T-helper 1 cell treated with Interleukin-12 subunit alpha and Interleukin-12 subunit beta and Interleukin-4 antibody, amounts not matched to agents 30 μg/mL and 1 μg/mL, for 36 hours (primary cell): ENCODE measurements around the gene SIRT3.

Experiments used
- H3K27ac Mint-ChIP-seq: one replicate; pipeline ENCODE4 v1.8.0; 2021; ENCODE audit warnings: mild to moderate bottlenecking, mixed read lengths
- H3K27me3 Mint-ChIP-seq: one replicate; pipeline ENCODE4 v1.8.0; 2021; ENCODE audit warnings: low read depth, mixed read lengths
- H3K36me3 Mint-ChIP-seq: one replicate; pipeline ENCODE4 v1.8.0; 2021; ENCODE audit warnings: low read depth, mixed read lengths
- H3K4me1 Mint-ChIP-seq: one replicate; pipeline ENCODE4 v1.8.0; 2021; ENCODE audit warnings: low read depth, mixed read lengths
- H3K4me3 Mint-ChIP-seq: one replicate; pipeline ENCODE4 v1.8.0; 2021; ENCODE audit warnings: mild to moderate bottlenecking, moderate library complexity, mixed read lengths
- H3K9me3 Mint-ChIP-seq: one replicate; pipeline ENCODE4 v1.8.0; 2021; ENCODE audit warnings: mixed read lengths

SIRT3 gene

GRCh38 chr11:208917-209260, 27.3 kb downstream of the SIRT3 start:
- Mint-ChIP-seq H3K4me3 (peak overlapping the region; percentile 91), H3K27me3 (no peaks in the 10 kb centered on the region), H3K4me1 (peaks cover 27% of the 10 kb centered on the region), H3K27ac (peak overlapping the region; percentile 97), H3K9me3 (no peaks in the 10 kb centered on the region), H3K36me3 (peaks cover 25% of the 10 kb centered on the region)

- peak overlapping the region; percentile 97 for H3K27ac Mint-ChIP-seq
- H3K36me3 Mint-ChIP-seq = peaks cover 29% of the 10 kb centered on the region
- H3K4me3 Mint-ChIP-seq = peak overlapping the region; percentile 91
- no peaks in the 10 kb centered on the region for H3K9me3 Mint-ChIP-seq
- H3K27me3 Mint-ChIP-seq = no peaks in the 10 kb centered on the region
- H3K4me1 Mint-ChIP-seq = peaks cover 26% of the 10 kb centered on the region
These were observed 27.8 kb downstream of the SIRT3 start for GRCh38 chr11:208181-208916.

DNA sequence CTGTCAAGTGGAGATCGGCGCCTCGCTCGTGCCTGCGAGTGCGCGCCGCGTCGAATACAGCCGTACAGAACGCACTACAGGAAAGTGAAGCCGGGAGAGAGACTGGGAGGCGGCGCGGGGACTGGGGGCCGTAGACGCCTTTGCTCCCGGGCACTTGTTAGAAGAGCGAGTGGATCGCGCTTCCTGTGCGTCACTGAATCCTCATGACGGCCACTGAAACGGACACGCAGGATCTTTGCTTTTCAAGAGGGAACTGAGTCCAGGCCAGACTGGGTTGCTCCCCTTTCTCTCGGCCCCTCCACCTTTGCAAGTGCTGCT, 28.3 kb downstream of the SIRT3 start:
- no peaks in the 10 kb centered on the region for H3K27me3 Mint-ChIP-seq
- peak overlapping the region; percentile 97 for H3K27ac Mint-ChIP-seq
- peaks cover 29% of the 10 kb centered on the region for H3K36me3 Mint-ChIP-seq
- H3K4me3 Mint-ChIP-seq = peak overlapping the region; percentile 91
- no peaks in the 10 kb centered on the region for H3K9me3 Mint-ChIP-seq
- peaks cover 27% of the 10 kb centered on the region for H3K4me1 Mint-ChIP-seq

DNA sequence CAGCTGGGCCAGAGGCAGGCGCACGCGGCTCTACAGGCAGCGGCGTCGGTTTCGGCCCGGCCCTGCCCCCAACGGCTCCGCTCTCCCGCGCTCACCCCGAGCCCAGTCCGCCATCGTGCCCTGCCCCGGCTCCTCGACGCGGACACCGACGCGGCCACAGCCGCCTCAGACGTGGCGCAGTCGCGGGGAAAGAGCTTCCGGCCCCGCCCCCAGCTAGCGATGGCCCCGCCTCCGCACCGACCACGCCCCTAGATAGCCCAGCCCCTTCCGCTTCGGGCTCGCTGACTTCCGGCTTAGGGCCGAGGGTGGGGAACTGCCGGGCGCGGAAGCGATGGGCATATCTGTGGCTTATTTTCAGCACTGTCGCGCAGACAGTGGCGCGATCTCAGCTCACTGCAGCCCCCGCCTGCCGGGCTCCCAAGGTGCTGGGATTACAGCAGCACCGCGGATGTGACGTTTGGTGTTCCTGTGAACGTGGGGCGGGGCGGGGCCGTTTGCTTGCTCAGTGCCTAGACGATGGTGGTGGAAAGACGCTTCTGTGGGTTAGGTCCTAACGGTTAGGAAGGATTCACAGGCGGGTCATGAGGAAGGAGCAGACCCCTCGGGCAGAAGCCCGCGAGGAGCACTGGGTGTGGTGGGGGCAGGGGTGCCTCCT, 28.8 kb downstream of the SIRT3 start, which contains the start of the genes BET1L and RIC8A:
Gene BET1L, minus strand, starts transcription at position 192 of the 655 bp plus-strand sequence. Its CDS starts 78 bp downstream, at position 114.
Gene RIC8A, plus strand, starts transcription at position 501 of the 655 bp plus-strand sequence. CDS start 1,147 bp downstream, outside the sequence.
- H3K9me3 Mint-ChIP-seq = no peaks in the 10 kb centered on the region
- peak within 1 kb of the TSS; percentile 97 for H3K27ac Mint-ChIP-seq
- H3K27me3 Mint-ChIP-seq = no peaks in the 10 kb centered on the region
- peak within 1 kb of the TSS; percentile 91 for H3K4me3 Mint-ChIP-seq
- peaks cover 30% of the 10 kb centered on the region for H3K36me3 Mint-ChIP-seq
- H3K4me1 Mint-ChIP-seq = peaks cover 30% of the 10 kb centered on the region

DNA sequence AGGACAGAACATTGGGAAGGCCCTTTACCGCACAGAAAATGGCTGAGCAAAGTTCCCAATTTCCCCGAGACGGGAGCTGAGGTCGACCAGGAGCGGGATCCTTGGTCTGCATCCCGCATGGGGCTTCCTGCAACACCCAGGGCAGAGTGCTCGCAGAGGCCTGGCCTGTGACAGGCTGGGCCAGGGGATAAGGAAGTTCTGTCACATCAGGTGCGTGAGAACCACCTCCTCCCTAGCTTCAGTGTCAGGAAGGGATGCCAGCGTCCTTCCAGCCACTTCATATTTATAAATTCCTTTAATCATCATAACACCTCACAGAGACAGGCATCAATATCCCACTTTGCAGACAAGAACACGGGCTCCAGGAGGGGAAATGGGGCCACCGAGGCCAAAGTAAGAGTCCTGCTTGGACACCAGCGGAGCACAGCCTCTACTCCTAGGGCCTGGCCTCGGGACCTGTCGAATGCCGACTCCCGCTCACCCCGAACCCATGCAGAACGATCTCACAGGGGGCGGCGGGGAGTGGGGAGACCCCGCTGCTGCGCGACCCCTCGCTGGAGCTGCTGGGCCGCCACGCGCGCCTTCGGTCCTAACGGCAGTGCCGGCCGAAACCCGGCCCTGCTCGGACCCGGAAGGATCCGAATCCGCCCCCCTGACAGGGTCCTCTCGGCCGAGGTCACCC, 29.5 kb downstream of the SIRT3 start:
- Mint-ChIP-seq H3K9me3 (no peaks in the 10 kb centered on the region), H3K36me3 (peaks cover 26% of the 10 kb centered on the region), H3K4me1 (peaks cover 35% of the 10 kb centered on the region)

DNA sequence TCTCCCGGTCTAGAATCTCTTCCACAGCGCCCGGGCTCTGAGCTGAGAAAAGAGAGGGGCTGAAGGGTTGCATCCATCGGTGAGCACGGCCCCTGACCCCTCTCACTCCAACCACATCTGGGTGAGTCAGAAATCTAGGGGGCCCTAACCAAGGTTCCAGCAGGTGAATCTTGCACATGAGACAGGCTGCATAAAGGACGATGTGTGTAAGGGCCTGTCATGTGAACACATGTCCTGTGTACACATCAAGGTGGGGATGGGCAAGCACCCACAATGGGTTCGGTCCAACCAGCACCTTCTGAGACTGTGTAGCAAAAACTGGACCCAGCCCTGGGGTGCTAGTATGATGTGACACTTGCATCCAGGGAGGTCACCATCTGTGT, 30.1 kb downstream of the SIRT3 start:
- Mint-ChIP-seq H3K9me3 (no peaks in the 10 kb centered on the region), H3K36me3 (peaks cover 20% of the 10 kb centered on the region), H3K4me3 (peak overlapping the region; percentile 91), H3K4me1 (peaks cover 32% of the 10 kb centered on the region), H3K27me3 (no peaks in the 10 kb centered on the region), H3K27ac (peak overlapping the region; percentile 95)

More for the DNA sequence above, 29.5 kb downstream of the SIRT3 start:
- Mint-ChIP-seq H3K4me3 (peak overlapping the region; percentile 91), H3K27ac (peak overlapping the region; percentile 97), H3K27me3 (no peaks in the 10 kb centered on the region)

DNA sequence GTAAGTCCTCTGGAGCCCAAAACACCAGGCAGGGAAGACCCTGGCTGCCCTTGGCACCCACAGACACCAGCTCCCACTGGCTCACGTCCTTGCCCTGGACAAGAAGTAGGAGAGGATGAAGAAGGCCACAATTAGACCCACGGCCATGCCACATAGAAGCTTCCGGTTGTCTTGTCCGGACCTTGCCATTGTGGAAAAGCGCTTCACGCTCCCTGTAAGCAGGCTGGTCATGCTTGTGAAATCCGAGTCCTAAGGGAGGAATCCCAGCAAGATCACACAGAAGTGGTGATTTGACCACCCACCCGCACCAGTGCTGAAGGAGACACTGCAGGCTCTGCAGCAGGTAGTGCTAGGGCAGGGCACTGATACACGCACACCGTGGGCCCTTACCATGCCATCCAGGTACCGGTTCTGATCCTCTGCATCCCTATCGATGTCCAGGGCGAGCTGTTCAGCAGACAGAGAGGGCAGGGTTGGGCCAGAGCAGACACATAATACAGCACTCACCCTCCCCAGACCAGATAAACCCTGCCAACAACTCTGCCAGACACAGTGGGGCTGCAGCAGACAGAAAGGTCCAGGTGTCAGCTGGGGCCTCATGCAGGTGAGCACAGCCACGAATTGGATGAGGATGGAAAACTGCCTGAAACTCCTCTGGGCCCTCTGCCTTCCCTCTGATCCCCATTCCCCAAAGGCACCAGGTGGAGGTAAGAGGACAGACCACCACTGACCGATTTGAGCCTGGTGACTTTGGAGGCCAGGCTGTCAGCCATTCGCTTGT, 30.7 kb downstream of the SIRT3 start:
- Mint-ChIP-seq H3K9me3 (no peaks in the 10 kb centered on the region), H3K27ac (no peak overlapping the region), H3K4me1 (peaks cover 30% of the 10 kb centered on the region), H3K4me3 (no peak overlapping the region), H3K36me3 (peaks cover 20% of the 10 kb centered on the region), H3K27me3 (no peaks in the 10 kb centered on the region)

DNA sequence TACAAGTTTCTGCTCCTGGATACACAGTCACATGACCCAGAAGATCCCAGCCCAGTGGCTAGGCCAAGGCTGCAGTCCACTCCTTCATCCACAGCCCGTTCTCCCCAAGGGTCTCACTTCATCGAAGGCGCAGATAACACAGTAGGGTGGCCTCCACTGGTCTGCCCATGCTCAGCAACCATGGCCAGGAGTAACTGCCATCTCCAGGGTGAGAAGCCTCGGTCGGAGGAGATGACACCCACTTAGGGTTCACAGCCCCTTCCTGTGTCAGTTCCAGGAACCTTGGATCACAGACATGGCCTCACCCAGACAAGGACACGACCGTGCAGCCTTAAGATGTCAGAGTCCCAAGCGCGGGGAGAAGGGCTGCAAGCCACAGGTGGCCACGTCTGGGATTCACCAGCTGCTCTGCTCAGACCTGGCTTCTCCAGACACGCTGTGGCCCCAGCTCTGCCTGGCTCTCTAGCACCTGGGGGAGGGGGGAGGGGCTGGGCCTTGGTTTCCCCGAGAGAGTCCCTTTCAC, 31.5 kb downstream of the SIRT3 start:
- Mint-ChIP-seq H3K27me3 (no peaks in the 10 kb centered on the region), H3K36me3 (peaks cover 15% of the 10 kb centered on the region), H3K9me3 (no peaks in the 10 kb centered on the region), H3K4me3 (peak overlapping the region; percentile 14), H3K27ac (no peak overlapping the region), H3K4me1 (peaks cover 23% of the 10 kb centered on the region)

- peak overlapping the region; percentile 14 for H3K4me3 Mint-ChIP-seq
- peaks cover 23% of the 10 kb centered on the region for H3K4me1 Mint-ChIP-seq
- H3K36me3 Mint-ChIP-seq = peaks cover 15% of the 10 kb centered on the region
These were observed 32.1 kb downstream of the SIRT3 start for GRCh38 chr11:203945-204586.

DNA sequence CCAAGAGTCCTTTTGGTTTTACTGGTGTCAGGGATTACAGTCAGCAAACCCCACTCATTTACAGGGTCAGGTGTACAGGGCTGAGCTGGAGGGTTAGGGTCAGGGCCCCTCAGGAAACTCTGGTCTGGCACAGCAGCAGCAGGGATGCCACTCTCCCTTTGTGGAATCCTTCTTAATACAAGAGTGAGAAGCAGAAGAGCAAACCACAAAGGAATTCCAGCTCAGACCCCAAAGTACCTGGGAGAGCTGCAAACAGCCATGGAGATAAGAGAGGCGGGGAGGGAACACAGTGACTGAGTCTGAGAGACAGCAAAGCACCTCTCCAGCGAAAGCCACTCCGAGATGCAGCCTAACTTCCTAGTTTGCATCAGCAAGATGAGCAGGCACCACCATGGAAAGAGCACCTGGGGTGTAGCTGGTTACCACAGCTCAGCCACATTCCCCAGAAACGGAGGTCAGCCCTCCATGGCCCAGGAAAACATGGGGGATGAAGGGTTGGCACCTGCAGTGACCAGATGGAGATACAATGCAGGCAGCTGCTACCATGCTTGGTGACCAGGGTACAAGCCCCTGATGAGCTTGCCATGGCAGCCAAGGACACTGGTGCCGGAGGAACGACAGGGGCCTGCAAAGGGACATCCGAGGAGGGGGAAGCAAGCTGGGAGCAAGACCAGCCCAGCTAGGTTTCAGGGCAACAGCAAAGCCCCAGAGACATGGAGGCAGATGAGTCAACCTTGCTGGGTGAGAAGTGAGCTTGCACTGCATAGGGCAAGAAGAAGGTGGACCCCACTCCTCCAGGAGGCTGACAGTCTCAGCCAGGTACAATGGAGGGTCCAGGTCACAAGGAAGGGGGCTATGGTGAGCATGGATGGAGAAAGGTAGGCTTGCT, 32.8 kb downstream of the SIRT3 start:
- Mint-ChIP-seq H3K27ac (no peak overlapping the region), H3K27me3 (no peaks in the 10 kb centered on the region), H3K4me1 (peaks cover 23% of the 10 kb centered on the region), H3K4me3 (peak overlapping the region; percentile 19), H3K36me3 (peaks cover 15% of the 10 kb centered on the region), H3K9me3 (no peaks in the 10 kb centered on the region)

More at GRCh38 chr11:203945-204586, 32.1 kb downstream of the SIRT3 start:
- Mint-ChIP-seq H3K27me3 (no peaks in the 10 kb centered on the region), H3K9me3 (no peaks in the 10 kb centered on the region), H3K27ac (peak overlapping the region; percentile 4)

DNA sequence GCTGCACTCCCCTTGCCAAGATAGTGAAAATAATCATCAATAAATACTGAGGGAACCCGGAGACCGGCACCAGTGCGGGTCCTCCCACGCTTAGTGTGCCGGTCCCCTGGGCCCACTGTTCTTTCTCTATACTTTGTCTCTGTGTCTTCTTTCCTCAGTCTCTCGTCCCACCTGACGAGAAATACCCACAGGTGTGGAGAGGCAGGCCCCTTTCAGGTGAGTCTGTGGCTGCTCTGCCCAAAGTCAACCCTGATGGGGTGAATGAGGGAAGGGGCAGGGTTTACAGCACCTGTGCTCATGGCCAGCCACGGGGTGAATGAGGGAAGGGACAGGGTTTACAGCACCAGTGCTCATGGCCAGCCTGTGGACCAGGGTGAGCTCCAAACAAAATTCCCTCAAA, 33.7 kb downstream of the SIRT3 start:
- Mint-ChIP-seq H3K27ac (peak overlapping the region; percentile 76), H3K27me3 (no peaks in the 10 kb centered on the region), H3K9me3 (no peaks in the 10 kb centered on the region), H3K36me3 (peaks cover 15% of the 10 kb centered on the region), H3K4me3 (peak overlapping the region; percentile 25), H3K4me1 (peaks cover 23% of the 10 kb centered on the region)

DNA sequence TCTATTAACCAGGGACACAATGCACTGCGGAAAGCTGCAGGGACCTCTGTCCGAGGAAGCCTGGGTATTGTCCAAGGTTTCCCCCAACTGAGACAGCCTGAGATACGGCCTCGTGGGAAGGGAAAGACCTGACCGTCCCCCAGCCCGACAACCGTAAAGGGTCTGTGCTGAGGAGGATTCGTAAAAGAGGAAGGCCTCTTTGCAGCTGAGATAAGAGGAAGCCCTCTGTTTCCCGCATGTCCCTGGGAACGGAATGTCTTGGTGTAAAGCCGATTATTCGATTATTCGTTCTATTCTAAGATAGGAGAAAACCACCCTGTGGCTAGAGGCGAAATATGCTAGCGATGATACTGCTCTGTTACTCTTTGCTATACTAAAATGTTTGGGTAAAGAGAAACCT, 34.2 kb downstream of the SIRT3 start:
- H3K4me1 Mint-ChIP-seq = peaks cover 23% of the 10 kb centered on the region
- peaks cover 15% of the 10 kb centered on the region for H3K36me3 Mint-ChIP-seq

More for the DNA sequence above, 34.2 kb downstream of the SIRT3 start:
- H3K27me3 Mint-ChIP-seq = no peaks in the 10 kb centered on the region
- peak overlapping the region; percentile 76 for H3K27ac Mint-ChIP-seq
- peak overlapping the region; percentile 25 for H3K4me3 Mint-ChIP-seq
- no peaks in the 10 kb centered on the region for H3K9me3 Mint-ChIP-seq
